C4-2B (cell line): ENCODE measurements around the gene SUSD4.

Experiments used
- CTCF ChIP-seq: fragments of 450-650 bp; conservative IDR thresholded peaks from 2 replicates; pipeline ENCODE4 v1.5.1; 2017; ENCODE audit warnings: mild to moderate bottlenecking
- ZFX ChIP-seq: fragments of 450-650 bp; IDR thresholded peaks from 2 replicates; pipeline ENCODE4 v1.6.1; 2017

DNA sequence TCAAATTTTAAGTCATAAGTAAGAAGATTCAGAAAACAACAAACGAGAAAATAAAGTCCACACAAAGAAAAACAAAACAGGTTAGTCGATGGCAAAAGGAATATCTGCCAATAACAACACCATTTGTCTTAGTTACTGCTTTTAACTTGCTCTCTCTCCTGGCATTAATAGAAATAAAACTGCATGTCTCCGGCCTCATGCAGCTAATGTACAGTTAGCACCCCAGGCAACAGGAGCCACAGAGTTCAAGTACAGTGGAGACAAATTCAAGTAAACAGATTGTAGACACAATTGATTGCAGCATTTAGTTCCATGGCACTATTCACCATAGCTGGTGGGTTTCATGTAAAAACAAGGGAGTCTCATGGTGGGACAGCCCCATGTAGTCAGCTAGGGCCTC lies 33.5 kb downstream of the SUSD4 start:
- no peak for TF ChIP-seq CTCF
- TF ChIP-seq ZFX = no peak
